Inflammatory macrophage (primary cell): ENCODE data around the gene AUP1.
"Not testable (repeated sequence)": the region's sequence is repeated elsewhere in the genome, so short reads cannot be mapped to it uniquely, and the experiment has no call there.

Experiments used
- DNase-seq, 2 donors: peaks; one replicate each; pipeline ENCODE4 v3.0.0-alpha.2; 2020 to 2022

AUP1 gene

GRCh38 chr2:74497777-74498499 is 31.6 kb downstream of the AUP1 start:
- peak; percentile 15 to 31 for DNase-seq

DNA sequence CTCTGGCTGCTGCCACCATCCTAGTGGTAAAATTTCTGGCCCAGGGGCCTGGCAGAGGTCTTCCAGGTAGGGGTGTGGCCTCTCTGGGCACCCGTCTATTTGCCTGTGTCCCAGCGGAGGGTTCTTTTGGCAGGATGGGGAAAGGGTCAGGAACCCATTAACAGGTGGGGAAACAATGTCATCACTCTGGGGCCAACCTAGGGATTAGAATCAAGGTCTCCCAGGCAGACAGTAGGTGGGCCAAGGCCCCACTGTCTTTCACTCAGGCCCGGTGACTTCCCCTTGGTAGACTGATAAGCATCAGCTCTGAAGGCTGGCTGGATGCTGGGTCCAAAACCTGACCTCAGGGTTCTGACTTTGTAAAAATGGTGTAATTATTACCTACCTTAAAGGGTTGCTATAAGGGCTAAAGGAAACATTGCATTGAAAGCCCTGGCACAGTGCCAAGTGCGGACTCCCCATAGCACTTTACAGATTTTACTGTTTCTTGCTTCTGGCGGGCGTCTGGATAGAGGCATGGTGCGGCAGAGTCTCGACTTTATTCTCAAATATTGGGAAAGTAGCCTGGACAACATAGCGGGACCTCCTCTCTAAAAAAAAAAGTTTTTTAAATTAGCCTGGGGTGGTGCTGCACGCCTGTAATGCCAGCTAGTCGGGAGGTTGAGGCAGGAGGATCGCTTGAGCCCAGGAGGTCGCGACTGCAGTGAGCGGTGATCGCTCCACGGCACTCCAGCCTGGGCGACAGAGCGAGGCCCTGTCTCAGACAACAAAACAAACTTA is 32.3 kb downstream of the AUP1 start:
- DNase-seq: no peak

DNA sequence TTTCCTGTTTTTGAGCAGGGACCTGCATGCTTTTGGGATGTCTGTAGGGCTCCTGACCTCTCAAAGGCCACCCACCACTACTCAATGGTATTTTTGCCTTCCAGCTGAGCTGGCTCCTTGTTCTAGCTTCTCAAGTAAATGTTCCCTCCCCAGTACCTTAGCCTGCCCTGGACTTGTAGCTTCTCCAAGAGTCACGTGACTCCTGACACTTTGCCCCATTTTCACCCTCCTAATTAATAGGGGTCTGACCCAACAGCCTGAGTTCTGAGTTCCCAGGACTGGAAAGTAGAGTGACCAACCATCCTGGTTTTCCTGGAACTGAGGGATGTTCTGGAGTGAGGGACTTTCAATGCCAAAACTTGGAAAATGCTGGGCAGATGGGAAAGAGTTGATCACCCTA is 34.1 kb downstream of the AUP1 start:
- DNase-seq: no peak

GRCh38 chr2:74493546-74493945 is 36.0 kb downstream of the AUP1 start:
- no peak for DNase-seq

- DNase-seq: no peak
Measured at GRCh38 chr2:74491648-74492544, 37.6 kb downstream of the AUP1 start.

- no peak for DNase-seq
Measured at GRCh38 chr2:74489906-74490305, 39.6 kb downstream of the AUP1 start.

DNA sequence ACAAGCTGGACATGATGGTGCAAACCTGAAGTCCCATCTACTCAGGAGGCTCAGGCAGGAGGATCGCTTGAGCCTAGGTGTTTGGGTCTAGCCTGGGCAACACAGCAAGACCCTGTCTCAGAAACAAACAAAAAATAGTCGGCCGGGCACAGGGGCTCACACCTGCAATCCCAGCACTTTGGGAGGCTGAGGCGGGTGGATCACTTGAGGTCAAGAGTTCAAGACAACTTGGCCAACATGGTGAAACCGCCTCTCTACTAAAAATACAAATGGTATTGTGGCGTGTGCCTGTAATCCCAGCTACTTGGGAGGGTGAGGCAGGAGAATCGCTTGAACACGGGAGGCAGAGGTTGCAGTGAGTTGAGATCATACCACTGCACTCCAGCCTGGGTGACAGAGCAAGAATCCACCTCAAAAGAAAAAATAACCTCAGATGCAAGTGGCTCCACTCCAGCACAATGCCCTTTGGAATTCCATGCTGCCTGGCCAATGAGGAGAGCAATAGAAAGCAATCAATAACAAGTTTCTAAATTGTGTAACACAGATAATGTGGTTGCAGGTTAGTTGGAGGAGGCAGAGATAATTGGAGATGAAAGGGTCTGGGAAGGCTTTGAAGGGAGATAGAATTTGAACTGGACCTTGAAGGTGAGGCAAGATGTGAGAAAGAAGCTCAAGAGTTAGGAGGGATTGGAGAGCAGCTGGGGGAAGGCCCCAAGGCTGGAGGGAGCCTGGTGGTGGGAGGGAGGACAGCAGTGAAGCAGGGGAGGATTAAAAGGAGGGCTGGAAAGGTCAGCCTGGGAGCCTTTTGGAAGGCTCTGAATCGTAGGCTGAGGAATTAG is 40.6 kb downstream of the AUP1 start:
- DNase-seq: no peak

- DNase-seq: no peak
Measured at GRCh38 chr2:74486141-74486540, 43.4 kb downstream of the AUP1 start.

- DNase-seq: not testable (repeated sequence)
Measured at GRCh38 chr2:74483675-74484164, 45.8 kb downstream of the AUP1 start.

DNA sequence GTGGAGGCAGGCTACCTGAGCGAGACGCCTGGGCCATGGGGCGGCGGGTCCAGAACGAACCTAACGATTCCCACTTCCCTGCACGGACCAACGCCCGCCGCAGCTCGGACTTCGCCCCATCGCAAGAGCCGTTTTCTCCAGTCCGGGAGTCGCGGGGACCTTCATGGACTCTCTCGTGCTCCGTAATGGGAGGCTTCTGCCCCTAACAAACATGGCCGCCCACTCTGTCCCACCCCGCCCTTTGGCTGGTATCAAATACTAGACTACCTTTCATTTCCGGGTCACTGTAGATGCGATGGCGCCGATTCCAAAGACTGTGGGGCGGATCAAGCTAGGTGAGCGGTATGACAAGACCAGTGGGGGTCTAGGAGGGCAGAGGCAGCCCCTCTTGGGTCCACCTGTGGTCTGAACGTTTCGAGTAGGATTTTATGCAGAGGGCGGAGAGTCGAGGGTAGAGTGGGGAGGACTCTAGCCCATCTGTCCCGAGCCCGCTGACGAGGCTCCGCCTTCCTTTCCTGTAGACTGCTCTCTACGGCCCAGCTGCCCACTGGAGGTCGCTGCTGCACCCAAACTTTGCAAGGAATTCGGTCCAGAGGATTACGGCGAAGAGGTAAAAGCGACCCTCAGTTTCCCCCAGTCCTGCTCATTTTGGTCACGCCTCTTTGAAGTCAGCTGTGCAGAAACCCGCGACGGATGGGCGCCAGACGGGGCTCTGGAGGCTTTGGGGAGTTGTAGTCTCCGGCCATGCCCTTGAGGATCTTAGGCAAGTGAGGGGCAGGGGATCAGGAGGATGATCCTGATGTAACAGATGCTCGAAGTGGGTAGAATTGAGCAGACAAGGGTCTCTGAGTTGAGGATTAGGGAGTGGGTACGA is 46.5 kb downstream of the AUP1 start, which contains the start of the genes CCDC142 and TTC31:
Gene CCDC142 (minus strand): TSS at position 198 of the 874 bp plus-strand sequence. CDS start 161 bp downstream, at position 37.
Gene TTC31 (plus strand): TSS at position 281 of the 874 bp plus-strand sequence. CDS start 15 bp downstream, at position 296.
- DNase-seq: peak; percentile 95 to 97

- peak in 1 of 2 donors; percentile 68 for DNase-seq
Measured at GRCh38 chr2:74481961-74482800, 47.3 kb downstream of the AUP1 start.

DNA sequence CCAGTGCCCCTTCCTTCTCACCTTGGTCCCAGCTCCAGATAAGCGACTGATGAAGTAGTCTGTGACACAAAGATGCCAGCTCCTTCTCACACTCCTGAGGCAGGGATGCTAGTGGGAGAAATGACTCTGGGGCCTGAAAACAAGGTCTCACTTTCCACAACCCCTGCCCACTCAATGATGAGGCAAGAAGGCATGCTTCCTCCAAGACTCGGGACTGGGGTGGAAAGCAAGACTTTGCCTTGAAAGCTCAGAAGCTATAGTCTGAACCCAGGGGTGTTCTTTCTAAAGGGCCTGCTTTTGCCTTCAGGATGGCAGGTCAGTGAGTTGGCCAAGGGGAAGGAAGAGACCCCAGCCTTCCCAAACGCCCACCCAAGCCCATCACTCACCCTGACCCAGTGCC is 48.1 kb downstream of the AUP1 start:
- peak; percentile 64 to 84 for DNase-seq
